Cerebellar nuclear complex (tissue), 1 donor: ENCODE measurements around the gene RAD51D.
"Not testable (repeated sequence)": the region's sequence is repeated elsewhere in the genome, so short reads cannot be mapped to it uniquely, and the experiment has no call there.

Source experiments
- DNase-seq, 2 experiments: peaks; one replicate each; lab custom pipeline; 2025; lab: John Stamatoyannopoulos, UW

Gene RAD51D

GRCh38 chr17:35065880-35066279 is 53.8 kb downstream of the RAD51D start:
- DNase-seq, result no peak

GRCh38 chr17:35064516-35065215 is 55.0 kb downstream of the RAD51D start:
- DNase-seq, result no peak

- no peak for DNase-seq
These were observed 56.0 kb downstream of the RAD51D start, which contains the start of gene RFFL for GRCh38 chr17:35063514-35064223. RFFL (minus strand) TSS chr17:35063707; CDS start chr17:35026553, 37,154 bp downstream.

- DNase-seq, result no peak
These were observed 57.4 kb downstream of the RAD51D start for GRCh38 chr17:35062308-35062707.

GRCh38 chr17:35057332-35057915 is 62.2 kb downstream of the RAD51D start:
- DNase-seq, result no peak

- DNase-seq, result no peak
These were observed 63.6 kb downstream of the RAD51D start for GRCh38 chr17:35056013-35056412.

- DNase-seq, result no peak
These were observed 66.5 kb downstream of the RAD51D start for GRCh38 chr17:35053204-35053603.

- no peak for DNase-seq
These were observed 66.9 kb downstream of the RAD51D start for GRCh38 chr17:35052780-35053179.

GRCh38 chr17:35052241-35052610 is 67.4 kb downstream of the RAD51D start:
- DNase-seq, result no peak

- no peak for DNase-seq
These were observed 68.0 kb downstream of the RAD51D start for GRCh38 chr17:35051579-35052240.

GRCh38 chr17:35051183-35051578 is 68.5 kb downstream of the RAD51D start:
- no peak for DNase-seq

- DNase-seq, result no peak
These were observed 69.5 kb downstream of the RAD51D start for GRCh38 chr17:35050170-35050569.

GRCh38 chr17:35048685-35049379 is 70.8 kb downstream of the RAD51D start:
- no peak for DNase-seq

- DNase-seq, result no peak
These were observed 72.8 kb downstream of the RAD51D start for GRCh38 chr17:35046740-35047283.

- DNase-seq, result no peak
These were observed 73.4 kb downstream of the RAD51D start for GRCh38 chr17:35046245-35046644.

- not testable (repeated sequence) for DNase-seq
These were observed 74.1 kb downstream of the RAD51D start for GRCh38 chr17:35045458-35045979.

- DNase-seq, result no peak
These were observed 75.5 kb downstream of the RAD51D start for GRCh38 chr17:35044181-35044580.
